Lower leg skin (tissue), 3 donors: ENCODE results near the gene HDLBP.

Source experiments
- CTCF ChIP-seq, 3 donors: fragments of 450-650 bp; IDR thresholded peaks; one replicate each; pipeline ENCODE4 v1.5.1; 2016; ENCODE audit warnings: antibody characterized with exemption in 3 of 3, mild to moderate bottlenecking in 3 of 3, moderate library complexity in 2 of 3
- POLR2A ChIP-seq, 2 donors: fragments of 450-650 bp; IDR thresholded peaks; one replicate each; pipeline ENCODE4 v1.6.1; 2016 to 2017; ENCODE audit warnings: antibody characterized with exemption in 2 of 2, mild to moderate bottlenecking in 1 of 2, moderate library complexity in 1 of 2

DNA sequence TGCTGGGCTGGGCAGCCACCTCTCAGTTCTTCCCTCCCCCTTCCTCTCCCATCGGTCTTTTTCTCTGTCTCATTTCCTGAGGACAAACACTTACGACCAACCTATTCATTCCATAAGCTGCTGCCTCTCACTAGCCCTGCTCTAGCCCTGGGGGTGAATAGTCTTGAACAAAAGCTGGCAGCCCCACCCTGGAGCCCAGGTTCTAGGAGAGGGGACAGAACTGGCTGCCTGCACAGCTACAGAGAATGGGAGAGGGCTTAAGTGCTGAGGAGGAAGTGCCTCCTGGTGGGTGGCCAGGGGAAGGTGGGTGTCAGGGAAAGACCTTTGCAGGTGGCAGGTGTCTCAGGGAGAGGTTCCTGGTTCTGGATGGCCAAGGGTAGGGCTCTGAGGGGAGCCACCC, 104.2 kb downstream of the HDLBP start:
- TF ChIP-seq POLR2A (IDR thresholded peaks at IDR 0.05): no peak
- TF ChIP-seq CTCF (IDR thresholded peaks at IDR 0.05): no peak
